H9 (cell line): ENCODE data around the gene SEMA4D. TPM values are rescaled to one million over a fixed set of nuclear protein-coding genes. Genes with fewer than 3 reads are reported as not detected.

Source experiments
- DNase-seq: peaks from one replicate; pipeline ENCODE4 v3.0.0-alpha.2; 2017
- H2AFZ ChIP-seq: one replicate; pipeline ENCODE4 v1.6.1; 2013; ENCODE audit warnings: mild to moderate bottlenecking, low read length, control low read depth, moderate library complexity
- H2AK5ac ChIP-seq: 2 replicates; pipeline ENCODE4 v1.6.1; 2013; ENCODE audit warnings: low read length, control low read depth, mixed read lengths; ENCODE audit not compliant: insufficient read length
- H2BK120ac ChIP-seq: one replicate; pipeline ENCODE4 v1.6.1; 2013; ENCODE audit warnings: low read depth, mild to moderate bottlenecking, low read length, control low read depth, inconsistent platforms; ENCODE audit not compliant: poor library complexity, severe bottlenecking
- H2BK12ac ChIP-seq: 2 replicates; pipeline ENCODE4 v1.6.1; 2013; ENCODE audit warnings: low read length, control low read depth, mixed read lengths, low read depth; ENCODE audit not compliant: insufficient read length
- H2BK15ac ChIP-seq: 2 replicates; pipeline ENCODE4 v1.6.1; 2013; ENCODE audit warnings: low read depth, low read length, control low read depth
- H2BK20ac ChIP-seq: one replicate; pipeline ENCODE4 v1.6.1; 2013; ENCODE audit warnings: low read depth, mild to moderate bottlenecking, low read length, control low read depth, inconsistent platforms; ENCODE audit not compliant: poor library complexity, severe bottlenecking
- H2BK5ac ChIP-seq: 2 replicates; pipeline ENCODE4 v1.6.1; 2013; ENCODE audit warnings: low read length, control low read depth, mixed read lengths; ENCODE audit not compliant: insufficient read length
- H3K14ac ChIP-seq: 2 replicates; pipeline ENCODE4 v1.6.1; 2013; ENCODE audit warnings: low read length, control low read depth; ENCODE audit not compliant: insufficient read depth
- H3K18ac ChIP-seq: 2 replicates; pipeline ENCODE4 v1.6.1; 2013; ENCODE audit warnings: low read depth, mild to moderate bottlenecking, mixed read lengths, low read length, control low read depth; ENCODE audit not compliant: insufficient read length
- H3K23ac ChIP-seq: 2 replicates; pipeline ENCODE4 v1.6.1; 2013; ENCODE audit warnings: low read length, control low read depth, mixed read lengths, low read depth; ENCODE audit not compliant: insufficient read length
- H3K23me2 ChIP-seq: 2 replicates; pipeline ENCODE4 v1.6.1; 2013; ENCODE audit warnings: low read depth, mild to moderate bottlenecking, mixed read lengths, low read length, control low read depth; ENCODE audit not compliant: insufficient read length, poor library complexity, severe bottlenecking
- H3K27ac ChIP-seq: 2 replicates; pipeline ENCODE4 v1.5.1; 2013; ENCODE audit warnings: low read length, control low read depth, mixed read lengths, low read depth; ENCODE audit not compliant: insufficient read length
- H3K27me3 ChIP-seq: 2 replicates; pipeline ENCODE4 v1.6.1; 2013; ENCODE audit warnings: low read length, control low read depth, inconsistent platforms; ENCODE audit not compliant: insufficient read depth
- H3K4ac ChIP-seq: 2 replicates; pipeline ENCODE4 v1.6.1; 2013; ENCODE audit warnings: low read depth, mild to moderate bottlenecking, control low read depth, inconsistent platforms, low read length, moderate library complexity
- H3K4me1 ChIP-seq: 2 replicates; pipeline ENCODE4 v1.6.1; 2013; ENCODE audit warnings: low read length, control low read depth, inconsistent platforms; ENCODE audit not compliant: insufficient read depth
- H3K4me2 ChIP-seq: 2 replicates; pipeline ENCODE4 v1.6.1; 2013; ENCODE audit warnings: low read length, control low read depth, mixed read lengths; ENCODE audit not compliant: insufficient read length, insufficient read depth
- H3K56ac ChIP-seq: 2 replicates; pipeline ENCODE4 v1.6.1; 2013; ENCODE audit warnings: low read depth, mild to moderate bottlenecking, mixed read lengths, low read length, control low read depth; ENCODE audit not compliant: insufficient read length
- H3K79me1 ChIP-seq: 2 replicates; pipeline ENCODE4 v1.6.1; 2013; ENCODE audit warnings: low read depth, mild to moderate bottlenecking, moderate library complexity, low read length, control low read depth, inconsistent platforms; ENCODE audit not compliant: insufficient read depth, poor library complexity, severe bottlenecking
- H3K79me2 ChIP-seq: 2 replicates; pipeline ENCODE4 v1.6.1; 2013; ENCODE audit warnings: low read length, control low read depth, inconsistent platforms; ENCODE audit not compliant: insufficient read depth
- H3K9ac ChIP-seq: 2 replicates; pipeline ENCODE4 v1.6.1; 2013; ENCODE audit warnings: low read length, control low read depth, mixed read lengths; ENCODE audit not compliant: insufficient read length; ENCODE audit errors: extremely low read depth
- H3K9me3 ChIP-seq: one replicate; pipeline ENCODE4 v1.6.1; 2013; ENCODE audit warnings: low read depth, low read length, inconsistent platforms; ENCODE audit not compliant: control insufficient read depth
- H3T11ph ChIP-seq: one replicate; pipeline ENCODE4 v1.6.1; 2013; ENCODE audit warnings: mild to moderate bottlenecking, low read length, control low read depth, inconsistent platforms
- H4K20me1 ChIP-seq: one replicate; pipeline ENCODE4 v1.6.1; 2013; ENCODE audit not compliant: control insufficient read depth, insufficient read length, insufficient read depth
- H4K5ac ChIP-seq: 2 replicates; pipeline ENCODE4 v1.6.1; 2013; ENCODE audit warnings: low read depth, mild to moderate bottlenecking, mixed read lengths, low read length, control low read depth; ENCODE audit not compliant: insufficient read length
- H4K8ac ChIP-seq: replicated peaks from 2 replicates; pipeline ENCODE4 v1.6.1; 2013; ENCODE audit warnings: low read length, control low read depth, mixed read lengths, low read depth; ENCODE audit not compliant: insufficient read length
- H4K91ac ChIP-seq: 2 replicates; pipeline ENCODE4 v1.6.1; 2013; ENCODE audit warnings: low read depth, mild to moderate bottlenecking, moderate library complexity, mixed read lengths, low read length, control low read depth; ENCODE audit not compliant: insufficient read length
- H3K27ac Mint-ChIP-seq, 3 experiments: 2 replicates in 2 of 3; 3 replicates in 1 of 3; pipeline ENCODE4 v1.8.0; 2020 to 2021; ENCODE audit warnings: mixed read lengths in 3 of 3, mild to moderate bottlenecking in 1 of 3, moderate library complexity in 1 of 3
- H3K27me3 Mint-ChIP-seq: 2 replicates; pipeline ENCODE4 v1.8.0; 2021; ENCODE audit warnings: low read depth, mild to moderate bottlenecking, moderate library complexity, mixed read lengths
- H3K36me3 Mint-ChIP-seq, 3 experiments: 2 replicates in 2 of 3; 3 replicates in 1 of 3; pipeline ENCODE4 v1.8.0; 2020 to 2021; ENCODE audit warnings: low read depth in 3 of 3, mixed read lengths in 3 of 3; ENCODE audit not compliant: insufficient read depth in 1 of 3
- H3K4me1 Mint-ChIP-seq, 2 experiments: 2 replicates each; pipeline ENCODE4 v1.8.0; 2020; ENCODE audit warnings: mixed read lengths in 2 of 2
- H3K4me3 Mint-ChIP-seq, 2 experiments: 2 replicates in 1 of 2; 3 replicates in 1 of 2; pipeline ENCODE4 v1.8.0; 2020 to 2021; ENCODE audit warnings: mild to moderate bottlenecking in 2 of 2, mixed read lengths in 2 of 2, moderate library complexity in 1 of 2
- H3K9me3 Mint-ChIP-seq, 2 experiments: 2 replicates in 1 of 2; 3 replicates in 1 of 2; pipeline ENCODE4 v1.8.0; 2020; ENCODE audit warnings: mild to moderate bottlenecking in 2 of 2, mixed read lengths in 2 of 2, moderate library complexity in 1 of 2
- CTCF ChIP-seq: fragments of 200-600 bp; sonication (generic); conservative IDR thresholded peaks from 3 replicates; pipeline ENCODE4 v1.8.0; 2021; ENCODE audit warnings: antibody characterized with exemption, mild to moderate bottlenecking
- WGBS: extraction: QIAGEN DNeasy Blood & Tissue Kit; methylation state at CpG from one replicate; pipeline ENCODE4 v1.1.7; 2013; ENCODE audit warnings: missing lambda C conversion rate, low lambda C conversion rate, mixed read lengths; ENCODE audit not compliant: insufficient read length; ENCODE audit errors: extremely low coverage; 5-methylcytosine and 5-hydroxymethylcytosine counted together
- total RNA-seq: library from RNA; stranded (reverse); gene quantifications from 2 replicates; pipeline ENCODE4 v1.2.1, GENCODE V29; 2021

SEMA4D gene
- total RNA-seq, 1 experiment from 2014 or later: 47.2 TPM

- DNase-seq: no peak
- H3K4me1 Mint-ChIP-seq: peaks cover 0 to 2% of the 10 kb centered on the region in 2 experiments; a peak in 1 of 4 replicates
- H3K27ac Mint-ChIP-seq: no peak overlapping the region; a peak in 1 of 7 replicates
- no peak overlapping the region for H2AFZ ChIP-seq
- H3K27me3 Mint-ChIP-seq: no peaks in the 10 kb centered on the region
- H2BK120ac ChIP-seq: no peak overlapping the region
- no peaks in the 10 kb centered on the region for H3K9me3 Mint-ChIP-seq
- no peak overlapping the region for H2AK5ac ChIP-seq
- H3K4me1 ChIP-seq: no peaks in the 10 kb centered on the region
- no peaks in the 10 kb centered on the region for H3K9me3 ChIP-seq
- H3K36me3 Mint-ChIP-seq: peaks cover 20 to 82% (median 68%) of the 10 kb centered on the region in 3 experiments; a peak in 6 of 7 replicates
- no peak overlapping the region for H3K56ac ChIP-seq
- H3K27me3 ChIP-seq: no peaks in the 10 kb centered on the region
- H3K4me2 ChIP-seq: no peak overlapping the region
- no peak overlapping the region for H3K27ac ChIP-seq
- H2BK5ac ChIP-seq: no peak overlapping the region
- H4K20me1 ChIP-seq: no peaks in the 10 kb centered on the region
- H4K8ac ChIP-seq: no peak overlapping the region
- H3K23ac ChIP-seq: no peak overlapping the region
- no peaks in the 10 kb centered on the region for H3K23me2 ChIP-seq
- no peak overlapping the region for H4K91ac ChIP-seq
- no peak overlapping the region for H3K14ac ChIP-seq
- H2BK20ac ChIP-seq: no peak overlapping the region
- no peak overlapping the region for H3T11ph ChIP-seq
- no peak overlapping the region for H2BK12ac ChIP-seq
- H3K4me3 Mint-ChIP-seq: no peak overlapping the region
- WGBS: no CpG with 5 or more reads among the region's 15 CpGs
- H2BK15ac ChIP-seq: no peak overlapping the region
- H3K79me1 ChIP-seq: no peaks in the 10 kb centered on the region
- no peak overlapping the region for H3K4ac ChIP-seq
- no peak overlapping the region for H3K18ac ChIP-seq
- TF ChIP-seq CTCF: no peak
- H4K5ac ChIP-seq: no peak overlapping the region
- H3K9ac ChIP-seq: no peak overlapping the region
- no peaks in the 10 kb centered on the region for H3K79me2 ChIP-seq
These were observed 113.1 kb downstream of the SEMA4D start for GRCh38 chr9:89384783-89385182.
